Astrocyte (in vitro differentiated cells and primary cell): ENCODE data around the gene CHPT1. TPM values are rescaled to one million over a fixed set of nuclear protein-coding genes. Genes with fewer than 3 reads are reported as not detected.

Experiments
- DNase-seq: peaks from one replicate; pipeline ENCODE4 v3.0.0-alpha.2; 2010; ENCODE audit warnings: low read depth
- FAIRE-seq: peaks from 2 replicates; lab custom pipeline; 2011; peaks lifted over from hg19 to GRCh38; lab: Jason Lieb, UNC
- H2AFZ ChIP-seq: 2 replicates; pipeline ENCODE4 v1.6.0; 2012; ENCODE audit warnings: low read depth, low read length, inconsistent platforms
- H3K27ac ChIP-seq: 2 replicates; pipeline ENCODE4 v1.5.1; 2011; ENCODE audit warnings: low read depth, low read length, inconsistent platforms
- H3K27me3 ChIP-seq: 2 replicates; pipeline ENCODE4 v1.6.0; 2011; ENCODE audit warnings: low read length, inconsistent platforms; ENCODE audit not compliant: insufficient read depth
- H3K36me3 ChIP-seq: 2 replicates; pipeline ENCODE4 v1.5.1; 2011; ENCODE audit warnings: low read length, inconsistent platforms; ENCODE audit not compliant: insufficient read depth
- H3K4me1 ChIP-seq: 2 replicates; pipeline ENCODE4 v1.5.1; 2011; ENCODE audit warnings: low read length, inconsistent platforms; ENCODE audit not compliant: insufficient read depth
- H3K4me2 ChIP-seq: 2 replicates; pipeline ENCODE4 v1.6.0; 2012; ENCODE audit warnings: low read length, inconsistent platforms
- H3K4me3 ChIP-seq: 2 replicates; pipeline ENCODE4 v1.5.1; 2011; ENCODE audit warnings: low read depth, mild to moderate bottlenecking, low read length, inconsistent platforms; ENCODE audit not compliant: insufficient read depth
- H3K79me2 ChIP-seq: 2 replicates; pipeline ENCODE4 v1.6.0; 2012; ENCODE audit warnings: mild to moderate bottlenecking, low read length, inconsistent platforms; ENCODE audit not compliant: insufficient read depth
- H3K9ac ChIP-seq: 2 replicates; pipeline ENCODE4 v1.6.0; 2012; ENCODE audit warnings: mild to moderate bottlenecking, low read length, inconsistent platforms
- H3K9me3 ChIP-seq: 2 replicates; pipeline ENCODE4 v1.5.1; 2012; ENCODE audit warnings: low read depth, mild to moderate bottlenecking, low read length, inconsistent platforms; ENCODE audit not compliant: insufficient read depth
- H4K20me1 ChIP-seq: 2 replicates; pipeline ENCODE4 v1.6.0; 2012; ENCODE audit warnings: low read length, inconsistent platforms; ENCODE audit not compliant: insufficient read depth
- H3K27ac Mint-ChIP-seq: one replicate; pipeline ENCODE4 v1.8.0; 2021; ENCODE audit warnings: mild to moderate bottlenecking, mixed read lengths; ENCODE audit not compliant: unreplicated experiment
- H3K27me3 Mint-ChIP-seq: one replicate; pipeline ENCODE4 v1.8.0; 2021; ENCODE audit warnings: low read depth, mixed read lengths; ENCODE audit not compliant: unreplicated experiment
- H3K36me3 Mint-ChIP-seq: one replicate; pipeline ENCODE4 v1.8.0; 2021; ENCODE audit warnings: low read depth, mixed read lengths; ENCODE audit not compliant: unreplicated experiment
- H3K4me1 Mint-ChIP-seq: one replicate; pipeline ENCODE4 v1.8.0; 2021; ENCODE audit warnings: low read depth, mixed read lengths; ENCODE audit not compliant: unreplicated experiment
- H3K4me3 Mint-ChIP-seq: one replicate; pipeline ENCODE4 v1.8.0; 2021; ENCODE audit warnings: mild to moderate bottlenecking, moderate library complexity, mixed read lengths; ENCODE audit not compliant: unreplicated experiment
- H3K9me3 Mint-ChIP-seq: one replicate; pipeline ENCODE4 v1.8.0; 2021; ENCODE audit warnings: mild to moderate bottlenecking, mixed read lengths; ENCODE audit not compliant: unreplicated experiment
- EZH2 ChIP-seq: IDR thresholded peaks from 2 replicates; pipeline ENCODE4 v1.6.1; 2012; ENCODE audit warnings: mild to moderate bottlenecking, low read length, inconsistent platforms; ENCODE audit not compliant: insufficient read depth
- total RNA-seq: library from RNA; stranded (reverse); gene quantifications from 2 replicates; pipeline ENCODE4 v1.2.1, GENCODE V29; 2021
- TF ChIP-seq, protein P1 (sequence below): IDR thresholded peaks from 2 replicates; pipeline ENCODE4 v1.5.1; 2011; ENCODE audit warnings: low read depth, mild to moderate bottlenecking, inconsistent platforms, low read length, moderate library complexity; ENCODE audit not compliant: insufficient read depth

CHPT1 gene
- total RNA-seq, 1 donor from 2014 or later = 22.2 TPM

- Histone ChIP-seq H3K27ac (no peak overlapping the region), H3K4me3 (no peak overlapping the region), H3K9me3 (no peaks in the 10 kb centered on the region), H2AFZ (no peak overlapping the region), H3K4me1 (no peaks in the 10 kb centered on the region), H3K79me2 (no peaks in the 10 kb centered on the region), H4K20me1 (no peaks in the 10 kb centered on the region), H3K4me2 (no peak overlapping the region), H3K36me3 (peaks cover 4% of the 10 kb centered on the region), H3K27me3 (no peaks in the 10 kb centered on the region), H3K9ac (no peak overlapping the region)
- Mint-ChIP-seq H3K36me3 (peaks cover 4% of the 10 kb centered on the region), H3K4me1 (peaks cover 3% of the 10 kb centered on the region), H3K4me3 (no peak overlapping the region), H3K27ac (no peak overlapping the region), H3K9me3 (no peaks in the 10 kb centered on the region), H3K27me3 (no peaks in the 10 kb centered on the region)
- no peak for FAIRE-seq
- TF ChIP-seq, protein P1, sequence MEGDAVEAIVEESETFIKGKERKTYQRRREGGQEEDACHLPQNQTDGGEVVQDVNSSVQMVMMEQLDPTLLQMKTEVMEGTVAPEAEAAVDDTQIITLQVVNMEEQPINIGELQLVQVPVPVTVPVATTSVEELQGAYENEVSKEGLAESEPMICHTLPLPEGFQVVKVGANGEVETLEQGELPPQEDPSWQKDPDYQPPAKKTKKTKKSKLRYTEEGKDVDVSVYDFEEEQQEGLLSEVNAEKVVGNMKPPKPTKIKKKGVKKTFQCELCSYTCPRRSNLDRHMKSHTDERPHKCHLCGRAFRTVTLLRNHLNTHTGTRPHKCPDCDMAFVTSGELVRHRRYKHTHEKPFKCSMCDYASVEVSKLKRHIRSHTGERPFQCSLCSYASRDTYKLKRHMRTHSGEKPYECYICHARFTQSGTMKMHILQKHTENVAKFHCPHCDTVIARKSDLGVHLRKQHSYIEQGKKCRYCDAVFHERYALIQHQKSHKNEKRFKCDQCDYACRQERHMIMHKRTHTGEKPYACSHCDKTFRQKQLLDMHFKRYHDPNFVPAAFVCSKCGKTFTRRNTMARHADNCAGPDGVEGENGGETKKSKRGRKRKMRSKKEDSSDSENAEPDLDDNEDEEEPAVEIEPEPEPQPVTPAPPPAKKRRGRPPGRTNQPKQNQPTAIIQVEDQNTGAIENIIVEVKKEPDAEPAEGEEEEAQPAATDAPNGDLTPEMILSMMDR = no peak
- no peak for TF ChIP-seq EZH2
- DNase-seq = no peak
These were observed 66.8 kb downstream of the CHPT1 start for GRCh38 chr12:101764051-101764792.

DNA sequence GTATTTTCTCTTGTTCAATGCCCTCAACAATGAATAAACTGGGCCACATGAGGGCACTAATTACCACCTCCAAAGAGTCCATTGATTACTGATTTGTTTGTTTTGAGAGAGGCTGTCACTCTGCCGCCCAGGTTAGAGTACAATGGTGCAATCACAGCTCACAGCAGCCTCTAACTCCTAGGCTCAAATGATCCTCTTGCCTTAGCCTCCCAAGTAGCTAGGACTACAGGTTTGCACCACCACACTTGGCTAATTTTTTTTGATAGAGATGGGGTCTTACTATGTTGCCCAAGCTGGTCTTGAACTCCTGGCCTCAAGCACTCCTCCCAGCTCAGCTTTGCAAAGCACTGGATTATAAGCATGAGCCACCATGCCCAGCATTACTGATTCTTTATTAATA lies 70.1 kb downstream of the CHPT1 start:
- Histone ChIP-seq H2AFZ (no peak overlapping the region), H4K20me1 (no peaks in the 10 kb centered on the region), H3K27me3 (no peaks in the 10 kb centered on the region), H3K36me3 (peaks cover 4% of the 10 kb centered on the region), H3K27ac (no peak overlapping the region), H3K4me1 (no peaks in the 10 kb centered on the region), H3K4me3 (no peak overlapping the region), H3K9me3 (no peaks in the 10 kb centered on the region), H3K9ac (no peak overlapping the region), H3K4me2 (no peak overlapping the region), H3K79me2 (no peaks in the 10 kb centered on the region)
- Mint-ChIP-seq H3K4me1 (peaks cover 8% of the 10 kb centered on the region), H3K27me3 (no peaks in the 10 kb centered on the region), H3K4me3 (no peak overlapping the region), H3K36me3 (peaks cover 4% of the 10 kb centered on the region), H3K27ac (no peak overlapping the region), H3K9me3 (no peaks in the 10 kb centered on the region)
- FAIRE-seq (no peak), DNase-seq (no peak)
- TF ChIP-seq, protein P1 = no peak
- no peak for TF ChIP-seq EZH2

GRCh38 chr12:101768781-101769180 lies 71.3 kb downstream of the CHPT1 start:
- H3K27ac Mint-ChIP-seq = no peak overlapping the region

More at GRCh38 chr12:101768781-101769180, 71.3 kb downstream of the CHPT1 start:
- H4K20me1 ChIP-seq = no peaks in the 10 kb centered on the region
- TF ChIP-seq EZH2 = no peak
- TF ChIP-seq, protein P1 = no peak
- no peak overlapping the region for H3K27ac ChIP-seq
- Mint-ChIP-seq H3K4me1 (peaks cover 4% of the 10 kb centered on the region), H3K27me3 (no peaks in the 10 kb centered on the region), H3K36me3 (peaks cover 4% of the 10 kb centered on the region), H3K9me3 (no peaks in the 10 kb centered on the region), H3K4me3 (no peak overlapping the region)
- no peak overlapping the region for H2AFZ ChIP-seq
- FAIRE-seq = no peak
- no peaks in the 10 kb centered on the region for H3K27me3 ChIP-seq
- H3K36me3 ChIP-seq = peaks cover 4% of the 10 kb centered on the region
- H3K4me1 ChIP-seq = no peaks in the 10 kb centered on the region
- no peaks in the 10 kb centered on the region for H3K9me3 ChIP-seq
- H3K4me3 ChIP-seq = no peak overlapping the region
- no peak for DNase-seq
- no peaks in the 10 kb centered on the region for H3K79me2 ChIP-seq
- H3K9ac ChIP-seq = no peak overlapping the region
- H3K4me2 ChIP-seq = no peak overlapping the region
